DOHH2 (cell line): ENCODE results near the gene ENOX1.

Experiments used
- CTCF ChIP-seq: fragments of 200-600 bp; sonication (generic); IDR thresholded peaks from one replicate; pipeline ENCODE4 v1.5.1; 2014; ENCODE audit warnings: antibody characterized with exemption, mild to moderate bottlenecking, low read depth, low read length; ENCODE audit not compliant: poor library complexity, severe bottlenecking
- EZH2phosphoT487 ChIP-seq: fragments of 200-600 bp; sonication (generic); IDR thresholded peaks from 2 replicates; pipeline ENCODE4 v1.6.1; 2017; ENCODE audit warnings: borderline replicate concordance, mild to moderate bottlenecking, antibody characterized with exemption, low read length, moderate library complexity, mixed read lengths

DNA sequence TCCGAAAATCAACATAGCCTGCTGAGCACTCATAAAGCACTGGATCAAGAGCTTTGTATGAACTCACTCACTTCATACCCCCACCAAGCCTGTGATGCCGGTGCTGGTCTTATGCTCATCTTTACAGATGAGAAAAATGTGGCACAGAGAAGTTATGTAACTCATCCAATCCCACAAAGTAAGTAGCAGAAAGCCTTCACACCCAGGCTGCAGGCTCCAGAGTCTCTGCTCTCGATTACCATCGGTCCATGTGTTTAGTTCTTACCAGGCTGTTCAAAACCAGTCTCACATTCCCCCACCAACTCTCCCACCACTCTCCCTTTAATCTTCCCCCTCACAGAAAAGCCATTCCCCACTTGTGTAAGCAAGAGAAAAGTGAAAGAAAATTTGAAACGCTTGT, 487.4 kb downstream of the ENOX1 start:
- TF ChIP-seq CTCF, result no peak
- no peak for TF ChIP-seq EZH2phosphoT487
